HEK293T (cell line): ENCODE measurements around the gene ANXA2.

ENCODE experiments used
- BHLHE40 ChIP-seq: fragments of 450-650 bp; IDR thresholded peaks from 2 replicates; pipeline ENCODE4 v1.6.1; 2016; ENCODE audit warnings: mild to moderate bottlenecking, moderate library complexity, borderline replicate concordance
- CTBP1 ChIP-seq: fragments of 450-650 bp; IDR thresholded peaks from 2 replicates; pipeline ENCODE4 v1.6.1; 2016; ENCODE audit warnings: borderline replicate concordance
- ELF4 ChIP-seq: fragments of 450-650 bp; IDR thresholded peaks from 2 replicates; pipeline ENCODE4 v1.6.1; 2017; ENCODE audit warnings: antibody characterized with exemption
- FOXK2 ChIP-seq: fragments of 450-650 bp; IDR thresholded peaks from 2 replicates; pipeline ENCODE4 v1.6.1; 2016; ENCODE audit warnings: mild to moderate bottlenecking
- FOXM1 ChIP-seq: fragments of 450-650 bp; IDR thresholded peaks from 2 replicates; pipeline ENCODE4 v1.6.1; 2017; ENCODE audit warnings: mild to moderate bottlenecking, borderline replicate concordance
- LEF1 ChIP-seq: fragments of 450-650 bp; IDR thresholded peaks from 2 replicates; pipeline ENCODE4 v1.6.1; 2017; ENCODE audit warnings: mild to moderate bottlenecking, borderline replicate concordance
- TARDBP ChIP-seq: fragments of 450-650 bp; IDR thresholded peaks from 2 replicates; pipeline ENCODE4 v1.6.1; 2016
- ZNF384 ChIP-seq: fragments of 450-650 bp; IDR thresholded peaks from 2 replicates; pipeline ENCODE4 v1.6.1; 2016

GRCh38 chr15:60389261-60390077 lies 8.3 kb downstream of the ANXA2 start:
- TF ChIP-seq CTBP1 (no peak), FOXM1 (no peak), ELF4 (no peak), TARDBP (no peak), LEF1 (no peak), ZNF384 (no peak), FOXK2 (no peak), BHLHE40 (no peak)
